H1 (cell line): ENCODE measurements around the gene SMARCA1.

Experiments
- POLR2AphosphoS5 ChIP-seq: IDR thresholded peaks from 2 replicates; pipeline ENCODE4 v1.6.1; 2011; ENCODE audit warnings: low read depth, low read length
- RNF2 ChIP-seq: fragments of 200-900, 300-1000 bp; sonication (generic); IDR thresholded peaks from 2 replicates; pipeline ENCODE4 v1.7.1; 2016; ENCODE audit warnings: borderline replicate concordance, low read depth, mild to moderate bottlenecking, antibody characterized with exemption, low read length; ENCODE audit not compliant: poor library complexity, severe bottlenecking; ENCODE audit errors: missing control alignments
- SP1 ChIP-seq: IDR thresholded peaks from 2 replicates; pipeline ENCODE4 v1.6.1; 2011; ENCODE audit warnings: low read depth, low read length
- TEAD4 ChIP-seq: IDR thresholded peaks from 2 replicates; pipeline ENCODE4 v1.6.1; 2012; ENCODE audit warnings: low read depth, low read length, inconsistent platforms, mixed read lengths

DNA sequence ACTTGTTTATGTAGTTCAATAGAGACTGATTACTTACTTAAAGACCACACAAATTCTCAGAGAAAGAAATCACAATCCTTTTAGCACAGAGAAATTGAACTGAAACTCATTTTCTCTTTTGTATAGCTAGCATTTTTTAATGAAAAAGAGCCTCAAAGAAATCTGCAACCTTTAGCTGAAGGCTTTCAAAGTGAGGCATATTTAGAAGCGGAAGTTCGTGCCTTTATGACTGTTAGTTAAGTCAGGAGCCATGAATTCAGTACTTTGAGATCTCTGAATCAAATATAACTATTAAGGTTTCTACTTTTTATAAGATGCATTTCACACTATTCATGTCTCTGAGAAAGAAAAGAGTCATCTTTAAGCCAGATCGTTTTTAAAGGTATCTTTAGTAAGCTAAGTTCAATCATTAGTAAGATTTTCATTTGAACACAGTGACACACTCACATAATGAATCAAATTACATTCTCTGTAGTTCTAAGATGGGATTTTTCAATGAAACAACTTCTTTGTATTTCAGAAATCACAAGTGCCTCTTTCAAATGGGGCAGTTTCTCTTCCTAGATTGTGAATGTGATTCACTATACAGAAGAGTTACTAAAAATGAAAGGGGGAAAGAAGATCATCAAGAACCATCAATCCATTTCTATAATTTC, 61.4 kb downstream of the SMARCA1 start:
- no peak for TF ChIP-seq POLR2AphosphoS5
- TF ChIP-seq RNF2: no peak
- TF ChIP-seq TEAD4: no peak
- TF ChIP-seq SP1: no peak
